ENCODE measurements around the gene LHX1.

Gene LHX1

DNA sequence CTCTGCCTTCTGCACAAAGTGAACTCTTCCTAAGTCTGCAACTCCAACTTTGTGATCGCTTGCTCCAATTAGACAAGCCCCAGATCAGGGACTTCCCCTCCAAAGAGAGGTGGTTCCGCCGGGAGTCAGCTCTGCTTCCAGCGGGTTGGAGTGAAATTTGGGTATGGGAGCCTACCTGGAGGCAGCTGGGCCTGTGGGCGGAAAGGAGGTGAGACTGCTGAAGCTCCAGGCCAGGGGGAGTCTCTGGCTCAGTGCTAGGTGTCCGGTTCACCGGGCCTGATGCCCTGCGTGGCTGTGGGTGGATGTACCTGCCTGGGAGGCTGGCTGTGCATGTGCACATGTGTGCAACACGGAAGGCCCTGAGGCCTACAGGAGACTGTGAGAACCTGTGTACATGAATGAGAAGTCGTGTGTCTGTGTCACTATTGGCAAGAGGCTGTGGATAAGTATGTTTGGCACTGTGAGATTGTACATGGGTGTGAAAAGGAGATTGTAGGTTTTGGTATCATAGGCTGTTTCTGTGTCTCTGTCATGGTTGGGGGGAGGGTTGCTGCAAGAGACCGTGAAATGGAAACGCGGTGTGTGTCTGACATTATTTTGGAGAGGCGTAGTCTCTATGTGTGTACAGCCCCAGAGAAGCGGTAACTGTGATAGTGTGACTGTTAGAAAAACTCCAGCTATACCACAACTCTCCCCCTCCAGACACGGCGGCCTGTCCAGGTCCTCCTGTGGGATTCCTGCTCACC, 4.2 kb downstream of the LHX1 start:
- DNase-seq (ENCODE audit: low spot score) = no peak
- TF ChIP-seq, protein P1, sequence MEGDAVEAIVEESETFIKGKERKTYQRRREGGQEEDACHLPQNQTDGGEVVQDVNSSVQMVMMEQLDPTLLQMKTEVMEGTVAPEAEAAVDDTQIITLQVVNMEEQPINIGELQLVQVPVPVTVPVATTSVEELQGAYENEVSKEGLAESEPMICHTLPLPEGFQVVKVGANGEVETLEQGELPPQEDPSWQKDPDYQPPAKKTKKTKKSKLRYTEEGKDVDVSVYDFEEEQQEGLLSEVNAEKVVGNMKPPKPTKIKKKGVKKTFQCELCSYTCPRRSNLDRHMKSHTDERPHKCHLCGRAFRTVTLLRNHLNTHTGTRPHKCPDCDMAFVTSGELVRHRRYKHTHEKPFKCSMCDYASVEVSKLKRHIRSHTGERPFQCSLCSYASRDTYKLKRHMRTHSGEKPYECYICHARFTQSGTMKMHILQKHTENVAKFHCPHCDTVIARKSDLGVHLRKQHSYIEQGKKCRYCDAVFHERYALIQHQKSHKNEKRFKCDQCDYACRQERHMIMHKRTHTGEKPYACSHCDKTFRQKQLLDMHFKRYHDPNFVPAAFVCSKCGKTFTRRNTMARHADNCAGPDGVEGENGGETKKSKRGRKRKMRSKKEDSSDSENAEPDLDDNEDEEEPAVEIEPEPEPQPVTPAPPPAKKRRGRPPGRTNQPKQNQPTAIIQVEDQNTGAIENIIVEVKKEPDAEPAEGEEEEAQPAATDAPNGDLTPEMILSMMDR (IDR thresholded peaks at IDR 0.05; ENCODE audit: borderline replicate concordance, control extremely low read depth, extremely low read depth, insufficient read depth, missing control alignments) = no peak
- in situ Hi-C loops (cut with MboI; ENCODE audit: low sequenced_read_pairs, unreplicated experiment) = no loop called here

DNA sequence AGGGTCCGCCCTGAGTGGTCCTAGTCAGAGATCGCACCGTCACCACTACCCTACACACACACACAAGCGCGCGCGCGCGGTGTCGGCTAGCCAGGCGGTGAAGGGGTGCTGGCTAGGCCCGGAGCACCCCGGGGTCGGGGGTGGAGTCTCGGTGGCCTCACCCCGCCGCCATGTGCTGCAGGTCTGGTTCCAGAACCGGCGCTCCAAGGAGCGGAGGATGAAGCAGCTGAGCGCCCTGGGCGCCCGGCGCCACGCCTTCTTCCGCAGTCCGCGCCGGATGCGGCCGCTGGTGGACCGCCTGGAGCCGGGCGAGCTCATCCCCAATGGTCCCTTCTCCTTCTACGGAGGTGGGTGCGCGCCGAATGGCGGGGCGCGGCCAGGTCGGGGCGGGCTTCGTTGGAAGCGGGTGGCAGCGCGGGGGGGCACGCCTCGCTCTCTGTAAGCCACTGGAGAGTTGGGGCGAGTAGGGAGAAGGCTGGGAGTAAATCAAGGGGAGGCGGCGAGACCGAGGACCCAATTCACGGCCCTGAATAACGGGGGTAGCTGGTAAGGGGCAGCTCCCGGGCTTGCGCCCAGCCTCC, 4.8 kb downstream of the LHX1 start:
- TF ChIP-seq, protein P1 (IDR thresholded peaks at IDR 0.05; ENCODE audit: borderline replicate concordance, control extremely low read depth, extremely low read depth, insufficient read depth, missing control alignments) = no peak
- DNase-seq (ENCODE audit: low spot score) = peak; percentile 12
- in situ Hi-C loops (cut with MboI; ENCODE audit: low sequenced_read_pairs, unreplicated experiment) = no loop called here

DNA sequence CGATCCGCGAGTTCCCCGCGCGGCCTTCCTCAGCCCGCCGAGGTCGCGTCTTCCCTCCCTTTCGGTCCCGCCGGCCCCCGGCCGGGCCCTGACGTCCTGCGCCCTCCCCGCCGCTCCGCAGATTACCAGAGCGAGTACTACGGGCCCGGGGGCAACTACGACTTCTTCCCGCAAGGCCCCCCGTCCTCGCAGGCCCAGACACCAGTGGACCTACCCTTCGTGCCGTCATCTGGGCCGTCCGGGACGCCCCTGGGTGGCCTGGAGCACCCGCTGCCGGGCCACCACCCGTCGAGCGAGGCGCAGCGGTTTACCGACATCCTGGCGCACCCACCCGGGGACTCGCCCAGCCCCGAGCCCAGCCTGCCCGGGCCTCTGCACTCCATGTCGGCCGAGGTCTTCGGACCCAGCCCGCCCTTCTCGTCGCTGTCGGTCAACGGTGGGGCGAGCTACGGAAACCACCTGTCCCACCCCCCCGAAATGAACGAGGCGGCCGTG, 5.4 kb downstream of the LHX1 start:
- no peak for DNase-seq (ENCODE audit: low spot score)
- TF ChIP-seq, protein P1 (IDR thresholded peaks at IDR 0.05; ENCODE audit: borderline replicate concordance, control extremely low read depth, extremely low read depth, insufficient read depth, missing control alignments) = no peak
- in situ Hi-C loops (cut with MboI; ENCODE audit: low sequenced_read_pairs, unreplicated experiment) = no loop called here

DNA sequence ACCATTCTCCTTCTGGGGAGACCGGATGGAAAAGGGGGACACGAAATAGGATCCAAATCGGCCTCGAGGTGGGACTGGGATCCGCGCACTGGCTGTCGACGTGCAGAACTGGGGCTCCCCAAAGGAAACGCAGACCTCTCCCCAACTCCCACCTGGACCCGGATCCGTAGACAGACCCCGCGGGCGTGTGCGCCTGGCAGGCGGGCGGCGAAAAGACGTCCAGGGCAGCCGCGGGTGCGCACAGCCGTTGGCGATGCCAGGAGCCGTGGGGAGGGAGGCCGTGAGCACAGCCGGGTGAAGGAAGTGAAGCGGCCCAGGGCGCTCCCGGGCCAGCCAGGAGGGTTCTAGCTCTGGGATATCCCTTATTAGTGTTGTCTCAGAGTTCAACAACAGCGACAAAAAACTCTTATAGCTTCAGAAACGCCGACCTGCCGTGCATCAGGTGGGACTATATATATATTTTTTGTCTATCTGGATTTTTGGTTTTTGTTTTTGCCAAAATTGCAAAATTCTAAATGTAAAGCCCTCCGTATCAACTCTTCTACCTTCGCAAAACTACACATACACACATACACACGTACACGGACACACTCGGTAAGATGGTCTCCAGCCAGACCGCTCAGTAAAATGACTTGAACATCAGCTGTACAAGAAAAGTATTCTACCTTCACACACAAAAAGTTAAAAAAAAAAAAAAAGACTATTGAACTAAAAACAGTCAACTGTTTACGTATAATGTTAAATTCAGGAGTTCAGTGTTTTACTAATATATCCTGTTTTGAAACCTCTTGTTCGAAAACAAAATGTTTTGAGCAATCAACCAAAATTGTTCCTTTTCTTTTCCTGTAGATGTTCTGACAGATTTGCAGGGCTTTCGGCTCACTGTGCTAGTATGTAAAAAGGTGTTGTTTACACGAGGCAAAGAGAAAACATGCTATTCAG, 6.2 kb downstream of the LHX1 start:
- TF ChIP-seq, protein P1 (IDR thresholded peaks at IDR 0.05; ENCODE audit: borderline replicate concordance, control extremely low read depth, extremely low read depth, insufficient read depth, missing control alignments) = no peak
- in situ Hi-C loops (cut with MboI; ENCODE audit: low sequenced_read_pairs, unreplicated experiment) = no loop called here
- no peak for DNase-seq (ENCODE audit: low spot score)

DNA sequence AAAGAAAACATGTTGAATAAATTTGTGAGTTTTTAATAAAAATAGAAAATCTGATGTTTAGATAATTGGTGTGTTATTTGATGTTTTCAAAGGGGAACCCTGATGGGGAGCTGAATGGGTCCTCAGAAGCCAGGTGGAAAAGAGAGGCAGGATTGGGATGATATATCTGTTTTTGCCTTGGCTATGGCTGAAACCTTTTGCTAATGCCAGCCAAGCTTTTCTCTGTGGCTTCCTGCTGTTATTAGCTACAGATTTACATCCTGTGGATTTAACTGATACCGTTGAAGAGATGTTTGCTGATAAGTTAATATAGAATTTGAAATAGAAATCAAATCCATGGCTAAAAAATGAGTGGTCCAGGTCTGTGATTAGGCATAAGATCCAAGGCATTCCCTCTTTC, 7.3 kb downstream of the LHX1 start:
- in situ Hi-C loops (cut with MboI; ENCODE audit: low sequenced_read_pairs, unreplicated experiment) = no loop called here
- no peak for DNase-seq (ENCODE audit: low spot score)
- TF ChIP-seq, protein P1 (IDR thresholded peaks at IDR 0.05; ENCODE audit: borderline replicate concordance, control extremely low read depth, extremely low read depth, insufficient read depth, missing control alignments) = no peak

DNA sequence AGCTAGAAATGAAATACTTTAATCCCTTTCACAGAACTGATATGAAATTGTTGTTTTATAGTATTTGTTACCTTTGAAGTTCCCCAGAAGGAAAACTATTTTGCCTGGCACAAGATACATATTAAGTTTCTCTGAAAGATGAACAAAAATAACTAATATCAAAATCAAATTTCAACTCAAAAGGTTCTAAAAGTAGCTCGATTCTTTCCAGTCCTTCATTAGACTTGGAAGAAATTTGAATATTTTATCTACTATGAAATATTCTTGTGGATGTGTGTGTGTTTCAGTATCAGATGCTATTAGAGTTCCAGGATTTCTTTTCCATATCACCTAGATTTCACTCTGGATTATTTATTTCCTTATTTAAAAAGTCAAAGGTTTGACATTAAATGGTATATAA, 7.9 kb downstream of the LHX1 start:
- no peak for DNase-seq (ENCODE audit: low spot score)
- TF ChIP-seq, protein P1 (IDR thresholded peaks at IDR 0.05; ENCODE audit: borderline replicate concordance, control extremely low read depth, extremely low read depth, insufficient read depth, missing control alignments) = no peak
- in situ Hi-C loops (cut with MboI; ENCODE audit: low sequenced_read_pairs, unreplicated experiment) = no loop called here
